Measurements from ENCODE around the gene SRC.

Gene SRC

GRCh38 chr20:37341632-37342031, 4.3 kb upstream of the SRC start:
- DNase-seq (ENCODE audit: low read depth) = no peak
- no peak overlapping the region for H3K4me3 ChIP-seq (ENCODE audit: low read length)
- TF ChIP-seq, protein P1, sequence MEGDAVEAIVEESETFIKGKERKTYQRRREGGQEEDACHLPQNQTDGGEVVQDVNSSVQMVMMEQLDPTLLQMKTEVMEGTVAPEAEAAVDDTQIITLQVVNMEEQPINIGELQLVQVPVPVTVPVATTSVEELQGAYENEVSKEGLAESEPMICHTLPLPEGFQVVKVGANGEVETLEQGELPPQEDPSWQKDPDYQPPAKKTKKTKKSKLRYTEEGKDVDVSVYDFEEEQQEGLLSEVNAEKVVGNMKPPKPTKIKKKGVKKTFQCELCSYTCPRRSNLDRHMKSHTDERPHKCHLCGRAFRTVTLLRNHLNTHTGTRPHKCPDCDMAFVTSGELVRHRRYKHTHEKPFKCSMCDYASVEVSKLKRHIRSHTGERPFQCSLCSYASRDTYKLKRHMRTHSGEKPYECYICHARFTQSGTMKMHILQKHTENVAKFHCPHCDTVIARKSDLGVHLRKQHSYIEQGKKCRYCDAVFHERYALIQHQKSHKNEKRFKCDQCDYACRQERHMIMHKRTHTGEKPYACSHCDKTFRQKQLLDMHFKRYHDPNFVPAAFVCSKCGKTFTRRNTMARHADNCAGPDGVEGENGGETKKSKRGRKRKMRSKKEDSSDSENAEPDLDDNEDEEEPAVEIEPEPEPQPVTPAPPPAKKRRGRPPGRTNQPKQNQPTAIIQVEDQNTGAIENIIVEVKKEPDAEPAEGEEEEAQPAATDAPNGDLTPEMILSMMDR (IDR thresholded peaks at IDR 0.05; ENCODE audit: insufficient read depth, low read depth, low read length, missing control alignments) = no peak

DNA sequence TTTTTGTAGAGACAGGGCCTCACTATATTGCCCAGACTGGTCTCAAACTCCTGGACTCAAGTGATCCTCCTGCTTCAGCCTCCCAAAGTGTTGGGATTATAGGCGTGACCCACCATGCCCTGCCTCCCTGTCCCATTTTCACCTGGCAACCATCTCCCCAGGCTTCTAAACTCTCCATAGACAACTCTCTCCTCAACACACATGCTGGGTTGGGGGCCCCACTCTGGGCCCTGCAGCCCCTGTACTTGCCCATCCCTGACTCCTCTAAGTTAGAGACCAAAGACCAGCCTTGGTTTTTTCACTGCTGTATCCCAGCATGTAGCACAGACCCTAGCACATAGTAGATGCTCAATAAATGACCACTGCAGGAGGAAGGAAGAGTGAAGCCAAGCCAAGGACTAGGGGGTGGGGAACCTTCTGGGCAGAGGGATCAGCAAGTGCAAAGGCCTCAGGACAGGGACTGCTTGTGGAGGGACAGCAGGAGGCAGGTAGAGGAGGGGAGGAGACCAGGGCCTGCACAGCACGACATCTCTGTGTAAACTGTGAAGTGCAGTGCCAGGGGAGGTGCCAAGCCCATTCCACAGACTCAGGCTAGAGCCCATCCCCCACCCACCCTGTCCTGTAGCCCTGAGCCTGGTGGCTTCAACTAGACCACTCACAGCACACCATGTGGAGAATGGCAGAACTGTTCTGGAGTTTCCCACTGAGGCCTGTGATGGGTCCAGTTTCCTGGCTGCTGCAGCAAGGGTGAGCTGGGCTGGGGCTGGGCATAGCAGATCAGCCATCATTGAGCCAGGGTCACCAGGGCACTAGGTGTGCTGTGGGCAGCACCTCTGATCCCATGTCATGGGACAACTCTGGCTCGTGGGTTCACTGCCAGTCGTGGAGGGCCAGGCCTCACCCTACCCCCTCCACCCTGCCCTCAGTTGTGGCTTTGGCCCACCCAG, 3.4 kb upstream of the SRC start:
- TF ChIP-seq, protein P1 (IDR thresholded peaks at IDR 0.05; ENCODE audit: insufficient read depth, low read depth, low read length, missing control alignments) = no peak
- H3K4me3 ChIP-seq (ENCODE audit: low read length) = no peak overlapping the region
- DNase-seq (ENCODE audit: low read depth) = no peak

DNA sequence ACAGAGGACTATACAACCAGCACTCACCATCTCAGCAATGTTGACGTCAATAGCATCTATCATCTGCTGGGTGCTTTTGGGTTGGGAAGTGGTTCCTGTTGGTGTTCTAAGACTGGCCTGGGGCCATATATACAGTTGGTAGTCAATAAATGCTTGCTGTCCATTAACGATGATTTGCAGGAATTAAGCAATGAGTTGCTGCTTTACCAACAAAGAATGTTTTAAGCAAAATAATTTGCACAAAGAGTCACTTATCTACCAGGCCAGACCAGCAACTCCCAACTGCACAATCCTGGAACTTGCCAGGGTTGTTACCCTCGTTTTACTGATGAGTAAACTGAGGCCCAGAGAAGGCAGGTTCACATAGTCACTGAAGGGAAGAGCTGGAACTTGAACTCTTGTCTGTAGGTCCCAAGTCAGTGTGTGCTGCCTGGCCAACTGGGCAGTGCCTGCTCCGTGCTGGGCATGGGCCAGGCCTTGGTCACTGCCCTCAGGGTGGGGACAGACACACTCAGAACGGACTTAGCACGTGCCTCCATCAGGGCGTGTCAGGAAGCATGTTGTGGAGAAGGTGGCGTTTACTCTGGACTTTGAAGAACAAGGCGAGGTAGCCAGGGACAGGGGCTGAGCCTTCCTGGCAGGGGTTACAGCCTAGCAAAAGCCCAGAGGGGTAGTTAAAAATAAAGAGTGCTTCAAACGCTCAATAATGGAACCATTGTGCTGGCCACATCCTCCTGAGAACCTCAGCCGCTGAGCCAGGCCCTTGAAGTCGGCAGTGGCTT, 2.5 kb upstream of the SRC start:
- no peak for DNase-seq (ENCODE audit: low read depth)
- TF ChIP-seq, protein P1 (IDR thresholded peaks at IDR 0.05; ENCODE audit: insufficient read depth, low read depth, low read length, missing control alignments) = no peak
- no peak overlapping the region for H3K4me3 ChIP-seq (ENCODE audit: low read length)

GRCh38 chr20:37343994-37344355, 2.0 kb upstream of the SRC start:
- TF ChIP-seq, protein P1 (IDR thresholded peaks at IDR 0.05; ENCODE audit: insufficient read depth, low read depth, low read length, missing control alignments) = no peak
- DNase-seq (ENCODE audit: low read depth) = no peak
- no peak overlapping the region for H3K4me3 ChIP-seq (ENCODE audit: low read length)

DNA sequence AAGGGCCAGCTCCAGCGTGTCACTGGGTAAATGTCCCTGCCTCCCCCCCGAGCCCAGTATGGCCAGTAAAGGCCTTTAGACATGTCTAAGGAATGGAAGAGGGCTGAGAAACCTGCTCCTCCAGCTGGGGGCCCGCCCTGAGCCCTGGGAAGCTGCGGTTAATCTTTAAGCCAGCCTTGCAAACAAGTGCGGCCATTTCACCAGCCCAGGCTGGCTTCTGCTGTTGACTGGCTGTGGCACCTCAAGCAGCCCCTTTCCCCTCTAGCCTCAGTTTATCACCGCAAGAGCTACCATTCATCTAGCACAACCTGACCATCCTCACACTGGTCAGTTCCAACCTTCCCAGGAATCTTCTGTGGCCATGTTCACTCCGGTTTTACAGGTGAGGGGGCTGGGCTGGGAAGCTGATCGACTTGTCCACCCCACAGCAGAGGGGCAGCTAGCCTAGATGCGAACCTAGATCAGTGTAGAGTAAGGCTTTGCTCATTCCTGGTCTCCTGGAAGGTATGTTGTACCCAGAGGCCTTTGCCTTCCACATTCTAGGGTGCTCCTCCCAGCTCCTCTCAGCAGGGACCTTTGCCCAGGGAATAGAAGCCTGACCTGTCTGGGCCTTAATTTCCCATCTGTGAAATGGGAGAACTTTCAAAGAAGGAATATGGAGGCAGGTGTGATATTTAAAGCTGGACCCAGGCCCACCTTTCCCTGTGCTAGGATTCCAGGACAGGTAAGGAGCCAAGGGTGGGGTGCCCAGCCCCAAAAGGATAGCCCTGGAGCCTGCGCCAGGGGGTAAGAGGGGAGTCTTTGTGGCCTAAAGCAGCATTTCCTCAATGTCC, 1.2 kb upstream of the SRC start:
- TF ChIP-seq, protein P1 (IDR thresholded peaks at IDR 0.05; ENCODE audit: insufficient read depth, low read depth, low read length, missing control alignments) = no peak
- peak overlapping the region; percentile 54 for H3K4me3 ChIP-seq (ENCODE audit: low read length)
- peak; percentile 82 for DNase-seq (ENCODE audit: low read depth)

DNA sequence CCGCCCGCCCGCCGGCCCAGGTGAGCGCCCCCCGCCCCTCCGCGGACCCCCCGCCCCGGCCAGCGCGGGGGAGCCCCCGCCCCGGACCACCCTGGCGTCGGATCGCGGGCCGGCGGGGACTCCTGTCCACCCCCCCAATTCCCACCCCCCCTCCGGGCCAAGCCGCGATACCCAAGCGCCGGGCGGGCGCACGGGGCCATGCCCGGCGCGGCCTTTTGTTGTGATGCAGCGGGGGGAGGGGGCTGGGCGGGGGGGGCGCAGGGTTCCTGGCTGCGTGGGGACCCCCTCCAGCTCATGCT, 245 bp downstream of the SRC start:
- TF ChIP-seq, protein P1 (IDR thresholded peaks at IDR 0.05; ENCODE audit: insufficient read depth, low read depth, low read length, missing control alignments) = no peak
- peak overlapping the region; percentile 54 for H3K4me3 ChIP-seq (ENCODE audit: low read length)

More for the DNA sequence above, 245 bp downstream of the SRC start:
- no peak for DNase-seq (ENCODE audit: low read depth)

Data from epithelial cell of esophagus (primary cell).